Germinal center (tissue), 1 donor: ENCODE data around the gene PHLDB1.
A peak's percentile ranks its signal among the peaks of the same experiment; 100 is the strongest.
"Not testable (repeated sequence)": the region's sequence is repeated elsewhere in the genome, so short reads cannot be mapped to it uniquely, and the experiment has no call there.

Source experiments
- DNase-seq: peaks from one replicate; pipeline ENCODE4 v3.0.0; 2012; ENCODE audit warnings: mixed read lengths, low spot score

Gene PHLDB1

GRCh38 chr11:118607401-118608359, at the start of gene PHLDB1:
Gene PHLDB1, plus strand, starts transcription at chr11:118607615. Its CDS starts 6,222 bp downstream, at chr11:118613837.
- peak; percentile 49 for DNase-seq

GRCh38 chr11:118560806-118561205, 46.6 kb upstream of the PHLDB1 start:
- no peak for DNase-seq

- DNase-seq, result no peak
Observed at GRCh38 chr11:118565051-118565450, 42.4 kb upstream of the PHLDB1 start.

- DNase-seq, result no peak
Observed at GRCh38 chr11:118569670-118570069, 37.7 kb upstream of the PHLDB1 start.

- DNase-seq, result no peak
Observed at GRCh38 chr11:118570787-118571186, 36.6 kb upstream of the PHLDB1 start.

GRCh38 chr11:118571701-118572060, 35.7 kb upstream of the PHLDB1 start:
- not testable (repeated sequence) for DNase-seq

- peak; percentile 91 for DNase-seq
Observed at GRCh38 chr11:118572061-118572980, 35.1 kb upstream of the PHLDB1 start, which contains the start of gene ARCN1. Gene ARCN1, plus strand, starts transcription at chr11:118572409. Its CDS starts 139 bp downstream, at chr11:118572548.

GRCh38 chr11:118572981-118573550, 34.3 kb upstream of the PHLDB1 start:
- no peak for DNase-seq

- no peak for DNase-seq
Observed at GRCh38 chr11:118574636-118575035, 32.8 kb upstream of the PHLDB1 start.

GRCh38 chr11:118577995-118578394, 29.4 kb upstream of the PHLDB1 start:
- not testable (repeated sequence) for DNase-seq

GRCh38 chr11:118581057-118581456, 26.4 kb upstream of the PHLDB1 start:
- DNase-seq, result no peak

GRCh38 chr11:118587952-118588351, 19.5 kb upstream of the PHLDB1 start:
- DNase-seq, result no peak

- no peak for DNase-seq
Observed at GRCh38 chr11:118592616-118593367, 14.6 kb upstream of the PHLDB1 start.

GRCh38 chr11:118594984-118595383, 12.4 kb upstream of the PHLDB1 start:
- DNase-seq, result peak; percentile 20

GRCh38 chr11:118596224-118597146, 10.9 kb upstream of the PHLDB1 start:
- DNase-seq, result no peak

- no peak for DNase-seq
Observed at GRCh38 chr11:118597556-118597955, 9.9 kb upstream of the PHLDB1 start.

GRCh38 chr11:118602331-118602730, 5.1 kb upstream of the PHLDB1 start:
- DNase-seq, result no peak

GRCh38 chr11:118603709-118604108, 3.7 kb upstream of the PHLDB1 start:
- DNase-seq, result not testable (repeated sequence)

- DNase-seq, result no peak
Observed at GRCh38 chr11:118604566-118604965, 2.8 kb upstream of the PHLDB1 start.
